HEK293T (cell line): ENCODE data around the gene CC2D2A.

Experiments used
- CTCF ChIA-PET: fragments of 350-600 bp; formaldehyde crosslinking; extraction: SDS; loops from one replicate; lab custom pipeline; 2021; ENCODE audit warnings: antibody characterized with exemption, inconsistent platforms; lab: Yijun Ruan, JAX
- POLR2A ChIA-PET: fragments of 350-600 bp; formaldehyde crosslinking; extraction: SDS; loops from one replicate; lab custom pipeline; 2020; ENCODE audit warnings: antibody characterized with exemption, inconsistent platforms; lab: Yijun Ruan, JAX
- DNase-seq: peaks from one replicate; pipeline ENCODE4 v3.0.0; 2012; ENCODE audit warnings: mixed read lengths; ENCODE audit errors: extremely low spot score
- ARNT ChIP-seq: fragments of 450-650 bp; IDR thresholded peaks from 2 replicates; pipeline ENCODE4 v1.6.1; 2017; ENCODE audit warnings: mild to moderate bottlenecking
- BHLHE40 ChIP-seq: fragments of 450-650 bp; IDR thresholded peaks from 2 replicates; pipeline ENCODE4 v1.6.1; 2016; ENCODE audit warnings: mild to moderate bottlenecking, moderate library complexity, borderline replicate concordance
- CTBP1 ChIP-seq: fragments of 450-650 bp; IDR thresholded peaks from 2 replicates; pipeline ENCODE4 v1.6.1; 2016; ENCODE audit warnings: borderline replicate concordance
- ELF4 ChIP-seq: fragments of 450-650 bp; IDR thresholded peaks from 2 replicates; pipeline ENCODE4 v1.6.1; 2017; ENCODE audit warnings: antibody characterized with exemption
- FOXA1 ChIP-seq: fragments of 450-650 bp; IDR thresholded peaks from 2 replicates; pipeline ENCODE4 v1.6.1; 2016; ENCODE audit warnings: mild to moderate bottlenecking
- FOXK2 ChIP-seq: fragments of 450-650 bp; IDR thresholded peaks from 2 replicates; pipeline ENCODE4 v1.6.1; 2016; ENCODE audit warnings: mild to moderate bottlenecking
- FOXM1 ChIP-seq: fragments of 450-650 bp; IDR thresholded peaks from 2 replicates; pipeline ENCODE4 v1.6.1; 2017; ENCODE audit warnings: mild to moderate bottlenecking, borderline replicate concordance
- HDGF ChIP-seq: fragments of 450-650 bp; IDR thresholded peaks from 2 replicates; pipeline ENCODE4 v1.6.1; 2017; ENCODE audit warnings: antibody characterized with exemption, borderline replicate concordance
- L3MBTL2 ChIP-seq: fragments of 450-650 bp; conservative IDR thresholded peaks from 2 replicates; pipeline ENCODE4 v1.6.1; 2016; ENCODE audit warnings: mild to moderate bottlenecking
- LEF1 ChIP-seq: fragments of 450-650 bp; IDR thresholded peaks from 2 replicates; pipeline ENCODE4 v1.6.1; 2017; ENCODE audit warnings: mild to moderate bottlenecking, borderline replicate concordance
- NFRKB ChIP-seq: fragments of 450-650 bp; IDR thresholded peaks from 2 replicates; pipeline ENCODE4 v1.6.1; 2016; ENCODE audit warnings: mild to moderate bottlenecking, moderate library complexity
- PKNOX1 ChIP-seq: fragments of 450-650 bp; IDR thresholded peaks from 2 replicates; pipeline ENCODE4 v1.6.1; 2016
- SP1 ChIP-seq: fragments of 450-650 bp; IDR thresholded peaks from 2 replicates; pipeline ENCODE4 v1.6.1; 2017
- SUZ12 ChIP-seq: fragments of 450-650 bp; IDR thresholded peaks from 2 replicates; pipeline ENCODE4 v1.6.1; 2016; ENCODE audit warnings: mild to moderate bottlenecking
- TARDBP ChIP-seq: fragments of 450-650 bp; IDR thresholded peaks from 2 replicates; pipeline ENCODE4 v1.6.1; 2016
- ZNF384 ChIP-seq: fragments of 450-650 bp; IDR thresholded peaks from 2 replicates; pipeline ENCODE4 v1.6.1; 2016

Gene CC2D2A

GRCh38 chr4:15556511-15557092 lies 86.9 kb downstream of the CC2D2A start:
- CTCF ChIA-PET: interaction anchor here (0.8 kb wide), 1 partner anchor 9 kb away, joined by 4 read pairs; no protein-coding TSS in a partner anchor
- no peak for TF ChIP-seq PKNOX1
- no peak for TF ChIP-seq L3MBTL2
- TF ChIP-seq FOXK2: no peak
- no peak for TF ChIP-seq FOXA1
- no peak for TF ChIP-seq HDGF
- no peak for TF ChIP-seq ELF4
- TF ChIP-seq NFRKB: no peak
- no peak for TF ChIP-seq CTBP1
- TF ChIP-seq TARDBP: no peak
- no peak for TF ChIP-seq LEF1
- no peak for TF ChIP-seq FOXM1
- TF ChIP-seq ZNF384: no peak
- TF ChIP-seq ARNT: no peak
- no peak for TF ChIP-seq SP1
- TF ChIP-seq SUZ12: no peak
- no peak for TF ChIP-seq BHLHE40
- no peak for DNase-seq
- POLR2A ChIA-PET: no interaction called here

GRCh38 chr4:15557786-15558550 lies 88.3 kb downstream of the CC2D2A start:
- POLR2A ChIA-PET: no interaction called here
- CTCF ChIA-PET: no interaction called here
- no peak for DNase-seq
- TF ChIP-seq ARNT: no peak
- TF ChIP-seq SUZ12: no peak
- no peak for TF ChIP-seq NFRKB
- no peak for TF ChIP-seq PKNOX1
- TF ChIP-seq SP1: no peak
- TF ChIP-seq FOXA1: no peak
- TF ChIP-seq LEF1: no peak
- no peak for TF ChIP-seq FOXK2
- no peak for TF ChIP-seq TARDBP
- TF ChIP-seq FOXM1: no peak

GRCh38 chr4:15558561-15558960 lies 88.9 kb downstream of the CC2D2A start:
- POLR2A ChIA-PET: no interaction called here
- CTCF ChIA-PET: no interaction called here
- no peak for TF ChIP-seq FOXK2
- no peak for TF ChIP-seq FOXM1
- no peak for TF ChIP-seq HDGF
- TF ChIP-seq SP1: no peak
- no peak for TF ChIP-seq NFRKB
- no peak for TF ChIP-seq ARNT
- no peak for TF ChIP-seq SUZ12
- TF ChIP-seq LEF1: no peak
- no peak for TF ChIP-seq PKNOX1
- no peak for TF ChIP-seq FOXA1
- DNase-seq: no peak

GRCh38 chr4:15562114-15562513 lies 92.4 kb downstream of the CC2D2A start:
- TF ChIP-seq CTBP1 (no peak), SP1 (no peak), LEF1 (no peak), ARNT (no peak), SUZ12 (no peak), BHLHE40 (no peak), ELF4 (no peak), PKNOX1 (no peak), ZNF384 (no peak), TARDBP (no peak), NFRKB (no peak)
- ChIA-PET POLR2A (no interaction called here), CTCF (no interaction called here)
- DNase-seq: no peak

- TF ChIP-seq SUZ12 (no peak), FOXM1 (no peak), HDGF (no peak)
- CTCF ChIA-PET: no interaction called here
- POLR2A ChIA-PET: no interaction called here
- DNase-seq: no peak
Measured at GRCh38 chr4:15562623-15563022, 92.9 kb downstream of the CC2D2A start.
